Cardiac septum (tissue), 1 donor: ENCODE measurements around the gene TAF10. TPM values are rescaled to one million over a fixed set of nuclear protein-coding genes. Genes with fewer than 3 reads are reported as not detected.

Source experiments
- DNase-seq: peaks from one replicate; pipeline ENCODE4 v3.0.0-alpha.2; 2020; ENCODE audit warnings: low spot score
- intact Hi-C: fragments of 100-400 bp; cut with DNase I; formaldehyde crosslinking; loops from one replicate; pipeline ENCODE4 v1.14.0; 2022
- total RNA-seq: library from RNA; stranded (reverse); fragmentation: NEBNext Ultra II Directional; extraction: Animal tissue kit (Norgen Biotek cat#: 25700); gene quantifications from one replicate; pipeline ENCODE4 v1.2.1, GENCODE V29; 2021
- donor health status: DM: no; HTN: no; CAD: no.

The TAF10 gene
- total RNA-seq, 1 donor from 2014 or later: 126 TPM

GRCh38 chr11:6642957-6643356 is 30.9 kb upstream of the TAF10 start:
- intact Hi-C loops: no loop called here

GRCh38 chr11:6640985-6641701 is 29.1 kb upstream of the TAF10 start:
- intact Hi-C loops: no loop called here
- no peak for DNase-seq

More at GRCh38 chr11:6642957-6643356, 30.9 kb upstream of the TAF10 start:
- DNase-seq: no peak

- intact Hi-C loops: no loop called here
- no peak for DNase-seq
Observed at GRCh38 chr11:6640036-6640984, 28.3 kb upstream of the TAF10 start.

GRCh38 chr11:6638429-6638828 is 26.4 kb upstream of the TAF10 start:
- no peak for DNase-seq
- intact Hi-C loops: no loop called here

GRCh38 chr11:6637871-6638270 is 25.9 kb upstream of the TAF10 start:
- intact Hi-C loops: no loop called here
- DNase-seq: peak; percentile 80

- DNase-seq: peak; percentile 35
- intact Hi-C loops: no loop called here
Observed at GRCh38 chr11:6636480-6636879, 24.5 kb upstream of the TAF10 start.

- intact Hi-C loops: no loop called here
- peak; percentile 82 for DNase-seq
Observed at GRCh38 chr11:6635082-6635932, 23.3 kb upstream of the TAF10 start.

GRCh38 chr11:6634534-6634933 is 22.5 kb upstream of the TAF10 start:
- intact Hi-C loops: no loop called here
- DNase-seq: no peak

GRCh38 chr11:6633422-6634408 is 21.7 kb upstream of the TAF10 start:
- DNase-seq: peak; percentile 83
- intact Hi-C loops: no loop called here

- intact Hi-C loops: no loop called here
- peak; percentile 43 for DNase-seq
Observed at GRCh38 chr11:6632116-6633073, 20.4 kb upstream of the TAF10 start.

GRCh38 chr11:6631361-6631890 is 19.4 kb upstream of the TAF10 start:
- peak; percentile 50 for DNase-seq
- intact Hi-C loops: no loop called here

GRCh38 chr11:6630632-6631291 is 18.7 kb upstream of the TAF10 start:
- intact Hi-C loops: no loop called here
- DNase-seq: peak; percentile 71

- DNase-seq: peak; percentile 61
Observed at GRCh38 chr11:6629892-6630631, 18.0 kb upstream of the TAF10 start.

GRCh38 chr11:6629573-6629891 is 17.5 kb upstream of the TAF10 start:
- DNase-seq: peak; percentile 49
- intact Hi-C loops: no loop called here

More at GRCh38 chr11:6629892-6630631, 18.0 kb upstream of the TAF10 start:
- intact Hi-C loops: no loop called here

GRCh38 chr11:6628526-6628925 is 16.5 kb upstream of the TAF10 start:
- peak; percentile 27 for DNase-seq
- intact Hi-C loops: no loop called here

GRCh38 chr11:6627762-6628241 is 15.8 kb upstream of the TAF10 start:
- peak; percentile 15 for DNase-seq
- intact Hi-C loops: no loop called here
